Measurements from ENCODE around the gene NIM1K. TPM values are rescaled to one million over a fixed set of nuclear protein-coding genes. Genes with fewer than 3 reads are reported as not detected.
"Not testable (repeated sequence)": the region's sequence is repeated elsewhere in the genome, so short reads cannot be mapped to it uniquely, and the experiment has no call there.

The NIM1K gene
- polyA plus RNA-seq, 1 of the 3 experiments (the other 2 are of a cell fraction) = 0.16 TPM

DNA sequence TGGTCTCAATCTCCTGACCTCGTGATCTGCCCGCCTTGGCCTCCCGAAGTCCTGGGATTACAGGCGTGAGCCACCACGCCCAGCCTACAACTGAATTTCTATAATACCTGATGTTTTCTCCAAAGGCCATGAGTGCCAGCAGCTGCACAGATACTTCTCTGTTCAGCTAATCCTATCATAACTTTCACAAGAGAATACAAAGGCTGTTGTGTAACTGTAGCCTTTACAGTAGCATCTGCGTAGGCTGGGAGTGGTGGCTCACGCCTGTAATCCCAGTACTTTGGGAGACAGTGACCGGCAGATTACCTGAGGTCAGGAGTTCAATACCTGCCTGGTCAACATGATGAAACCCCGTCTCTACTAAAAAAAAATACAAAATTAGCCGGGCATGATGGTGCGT lies 8.9 kb upstream of the NIM1K start:
- H3K27ac ChIP-seq (ENCODE audit: low read depth in 2 of 2, low read length in 1 of 2); H3K4me3 ChIP-seq (ENCODE audit: low read depth in 2 of 2, low read length in 1 of 2); H3K9me3 ChIP-seq; H3F3A ChIP-seq (replicated peaks; ENCODE audit: insufficient read depth); H3K4me2 ChIP-seq; H4K20me1 ChIP-seq (ENCODE audit: insufficient read depth); H3K27me3 ChIP-seq (ENCODE audit: insufficient read depth); POLR2A ChIA-PET; H2AFZ ChIP-seq (ENCODE audit: low read depth); H3K36me3 ChIP-seq (replicated peaks in 1 of 2; ENCODE audit: control insufficient read depth in 1 of 2, insufficient read depth in 2 of 2, low read length in 1 of 2); DNase-seq; H3K79me2 ChIP-seq (ENCODE audit: insufficient read depth); H3K9me2 ChIP-seq; H3K4me1 ChIP-seq (ENCODE audit: control insufficient read depth in 1 of 2, insufficient read depth in 2 of 2, low read depth in 1 of 2, low read length in 1 of 2); H3K9ac ChIP-seq: not testable (repeated sequence)
- WGBS (ENCODE audit: low lambda C conversion rate) = 93% methylated on average over 11 of the region's 11 CpGs
- CTCF ChIA-PET = interaction anchor here (1.0 kb wide), 1 partner anchor 13 kb away, joined by 3 read pairs; no protein-coding TSS in a partner anchor

DNA sequence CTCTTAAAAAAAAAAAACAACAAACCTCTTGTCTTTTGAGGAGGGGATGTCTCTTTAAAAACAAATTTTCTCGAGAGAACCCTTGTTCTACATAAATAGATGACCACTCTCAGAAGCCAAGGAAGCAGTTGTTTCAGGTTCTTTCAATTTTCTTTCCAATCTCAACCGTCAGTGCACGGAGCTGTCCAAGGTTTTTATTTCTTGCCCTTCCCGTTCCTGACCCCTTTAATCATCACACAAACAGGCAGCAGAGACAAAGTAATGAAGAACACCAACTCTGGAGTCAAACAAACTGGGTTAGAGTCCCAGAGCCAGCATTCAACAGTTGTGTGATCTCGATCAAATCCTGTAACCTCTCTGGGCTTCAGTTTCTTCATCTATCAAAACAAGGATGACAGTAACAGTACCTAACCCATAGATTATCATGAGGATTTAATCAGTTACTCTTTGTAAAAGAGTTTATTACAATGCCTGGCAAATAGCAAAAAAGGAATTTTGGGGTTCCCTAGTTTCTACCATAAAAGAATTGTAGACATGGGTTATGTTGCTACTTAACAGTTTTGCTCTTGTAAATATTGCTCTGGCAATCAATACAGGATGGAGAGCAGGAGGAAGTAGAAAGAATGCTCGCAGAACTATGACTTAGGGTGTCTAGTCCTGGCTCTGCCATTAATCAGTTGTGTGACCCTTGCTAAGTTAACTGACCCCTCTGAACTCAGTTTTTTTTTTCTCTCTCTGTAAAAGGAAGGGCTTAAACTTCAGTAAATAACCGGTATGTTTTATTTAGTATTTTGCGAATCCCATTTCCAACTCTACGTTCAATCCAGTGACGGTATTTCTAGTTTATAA lies 1.0 kb upstream of the NIM1K start:
- Histone ChIP-seq H3F3A (replicated peaks; ENCODE audit: insufficient read depth) (peaks cover 23% of the 10 kb centered on the region), H3K36me3 (replicated peaks in 1 of 2; ENCODE audit: control insufficient read depth in 1 of 2, insufficient read depth in 2 of 2, low read length in 1 of 2) (no peaks in the 10 kb centered on the region), H3K27me3 (ENCODE audit: insufficient read depth) (no peaks in the 10 kb centered on the region), H3K4me1 (ENCODE audit: control insufficient read depth in 1 of 2, insufficient read depth in 2 of 2, low read depth in 1 of 2, low read length in 1 of 2) (peaks cover 7 to 17% of the 10 kb centered on the region in 2 experiments; a peak in 2 of 4 replicates), H2AFZ (ENCODE audit: low read depth) (no peak overlapping the region), H3K27ac (ENCODE audit: low read depth in 2 of 2, low read length in 1 of 2) (no peak overlapping the region), H3K9me3 (no peaks in the 10 kb centered on the region), H3K4me3 (ENCODE audit: low read depth in 2 of 2, low read length in 1 of 2) (no peak overlapping the region; a peak in 2 of 4 replicates), H3K9me2 (0 out of 2 replicates have a peak, but pooled peaks cover 3% of the 10 kb centered on the region), H3K79me2 (ENCODE audit: insufficient read depth) (no peaks in the 10 kb centered on the region), H3K4me2 (no peak overlapping the region), H3K9ac (no peak overlapping the region), H4K20me1 (ENCODE audit: insufficient read depth) (no peaks in the 10 kb centered on the region)
- TF ChIP-seq, protein P1, sequence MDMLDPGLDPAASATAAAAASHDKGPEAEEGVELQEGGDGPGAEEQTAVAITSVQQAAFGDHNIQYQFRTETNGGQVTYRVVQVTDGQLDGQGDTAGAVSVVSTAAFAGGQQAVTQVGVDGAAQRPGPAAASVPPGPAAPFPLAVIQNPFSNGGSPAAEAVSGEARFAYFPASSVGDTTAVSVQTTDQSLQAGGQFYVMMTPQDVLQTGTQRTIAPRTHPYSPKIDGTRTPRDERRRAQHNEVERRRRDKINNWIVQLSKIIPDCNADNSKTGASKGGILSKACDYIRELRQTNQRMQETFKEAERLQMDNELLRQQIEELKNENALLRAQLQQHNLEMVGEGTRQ (IDR thresholded peaks at IDR 0.05; ENCODE audit: borderline replicate concordance, low read depth, low read length) = no peak
- TF ChIP-seq, protein P2, sequence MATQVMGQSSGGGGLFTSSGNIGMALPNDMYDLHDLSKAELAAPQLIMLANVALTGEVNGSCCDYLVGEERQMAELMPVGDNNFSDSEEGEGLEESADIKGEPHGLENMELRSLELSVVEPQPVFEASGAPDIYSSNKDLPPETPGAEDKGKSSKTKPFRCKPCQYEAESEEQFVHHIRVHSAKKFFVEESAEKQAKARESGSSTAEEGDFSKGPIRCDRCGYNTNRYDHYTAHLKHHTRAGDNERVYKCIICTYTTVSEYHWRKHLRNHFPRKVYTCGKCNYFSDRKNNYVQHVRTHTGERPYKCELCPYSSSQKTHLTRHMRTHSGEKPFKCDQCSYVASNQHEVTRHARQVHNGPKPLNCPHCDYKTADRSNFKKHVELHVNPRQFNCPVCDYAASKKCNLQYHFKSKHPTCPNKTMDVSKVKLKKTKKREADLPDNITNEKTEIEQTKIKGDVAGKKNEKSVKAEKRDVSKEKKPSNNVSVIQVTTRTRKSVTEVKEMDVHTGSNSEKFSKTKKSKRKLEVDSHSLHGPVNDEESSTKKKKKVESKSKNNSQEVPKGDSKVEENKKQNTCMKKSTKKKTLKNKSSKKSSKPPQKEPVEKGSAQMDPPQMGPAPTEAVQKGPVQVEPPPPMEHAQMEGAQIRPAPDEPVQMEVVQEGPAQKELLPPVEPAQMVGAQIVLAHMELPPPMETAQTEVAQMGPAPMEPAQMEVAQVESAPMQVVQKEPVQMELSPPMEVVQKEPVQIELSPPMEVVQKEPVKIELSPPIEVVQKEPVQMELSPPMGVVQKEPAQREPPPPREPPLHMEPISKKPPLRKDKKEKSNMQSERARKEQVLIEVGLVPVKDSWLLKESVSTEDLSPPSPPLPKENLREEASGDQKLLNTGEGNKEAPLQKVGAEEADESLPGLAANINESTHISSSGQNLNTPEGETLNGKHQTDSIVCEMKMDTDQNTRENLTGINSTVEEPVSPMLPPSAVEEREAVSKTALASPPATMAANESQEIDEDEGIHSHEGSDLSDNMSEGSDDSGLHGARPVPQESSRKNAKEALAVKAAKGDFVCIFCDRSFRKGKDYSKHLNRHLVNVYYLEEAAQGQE (IDR thresholded peaks at IDR 0.05; ENCODE audit: low read depth, low read length) = peak; percentile 96
- DNase-seq = no peak
- ChIA-PET CTCF (interaction anchor here (1.1 kb wide), 1 partner anchor 21 kb away, joined by 3 read pairs; no protein-coding TSS in a partner anchor), POLR2A (no interaction called here)
- 69% methylated on average over 10 of the region's 10 CpGs for WGBS (ENCODE audit: low lambda C conversion rate)
